Measurements from ENCODE around the gene CH25H.

GRCh38 chr10:89237849-89238248, 30.7 kb upstream of the CH25H start:
- TF ChIP-seq EZH2phosphoT487 (IDR thresholded peaks at IDR 0.05; ENCODE audit: insufficient read depth, low read depth) (no peak), EZH2 (IDR thresholded peaks at IDR 0.05; ENCODE audit: insufficient read depth, poor library complexity, severe bottlenecking) (no peak)

Data from GM23248 (cell line).